ENCODE data around the gene CLSTN1. TPM values are rescaled to one million over a fixed set of nuclear protein-coding genes. Genes with fewer than 3 reads are reported as not detected.

The CLSTN1 gene
- total RNA-seq, 1 experiment from 2014 or later, result 106 TPM

DNA sequence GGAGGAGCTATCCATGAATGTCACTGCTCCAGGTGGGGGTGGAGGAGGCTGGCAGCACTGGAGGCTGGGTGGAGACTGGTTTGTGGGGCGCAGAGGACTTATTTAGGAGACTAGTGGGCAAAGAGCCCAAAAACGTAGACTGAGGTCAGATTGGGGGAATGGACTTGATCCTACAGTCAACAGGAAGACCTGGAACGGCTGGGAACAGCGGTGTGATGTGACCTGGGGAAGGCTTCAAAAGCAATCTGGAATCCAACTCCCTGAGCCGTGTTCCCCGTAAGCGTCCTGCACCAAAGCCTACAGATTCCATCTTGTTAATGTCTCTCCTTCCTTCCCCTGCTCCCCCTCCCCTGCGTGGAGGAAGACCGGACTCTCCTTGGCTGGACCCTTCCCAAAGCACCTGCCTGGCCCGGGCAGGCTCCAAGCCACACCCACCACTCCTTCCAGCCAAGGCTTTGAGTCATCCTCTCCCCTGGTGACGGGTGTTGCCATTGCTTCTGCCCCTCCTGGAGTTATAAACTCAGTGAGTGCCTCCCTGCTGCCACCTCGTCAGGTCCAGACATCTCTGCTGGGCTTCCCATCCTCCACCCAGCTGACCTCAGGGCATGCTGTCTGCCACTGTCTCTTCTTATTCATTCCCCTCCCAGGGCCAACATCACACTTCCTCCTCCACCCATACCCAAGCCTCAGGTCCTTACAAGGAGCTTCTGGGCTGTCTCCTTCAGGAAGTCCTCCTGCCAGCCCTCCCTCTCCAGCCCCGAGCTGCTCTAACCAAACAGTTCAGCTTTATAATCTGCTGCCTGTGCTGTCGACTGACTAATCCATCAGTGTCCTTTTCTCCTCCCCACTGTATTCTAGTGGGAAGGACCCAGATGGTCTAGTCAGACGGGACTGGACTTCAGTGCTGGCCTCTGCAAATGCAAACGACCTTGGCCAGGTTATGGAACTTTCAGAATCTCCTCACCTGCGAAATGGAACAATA, 1.6 kb upstream of the CLSTN1 start:
- POLR2A ChIA-PET, result interaction anchor here (0.6 to 2.9 kb wide), 18 partner anchors 8 to 633 kb away, joined by 3 to 47 read pairs (median 4); partner anchors contain the start of genes LZIC and NMNAT1
- BruUV-seq (replicated peaks), result no TSS peak
- CTCF ChIA-PET, result interaction anchor here (0.5 to 2.5 kb wide), 8 partner anchors 12 to 246 kb away, joined by 3 to 18 read pairs (median 5); no protein-coding TSS in a partner anchor
- Mint-ChIP-seq H3K36me3 (ENCODE audit: insufficient read depth, unreplicated experiment) (peaks cover under 1% of the 10 kb centered on the region), H3K27ac (ENCODE audit: low read depth, unreplicated experiment) (peak overlapping the region; percentile 70), H3K4me1 (ENCODE audit: insufficient read depth, unreplicated experiment) (peaks cover 26% of the 10 kb centered on the region), H3K9me3 (ENCODE audit: unreplicated experiment) (no peaks in the 10 kb centered on the region), H3K4me3 (ENCODE audit: unreplicated experiment) (peak overlapping the region; percentile 91), H3K27me3 (ENCODE audit: insufficient read depth, unreplicated experiment) (no peaks in the 10 kb centered on the region)
- TF ChIP-seq CTCF (IDR thresholded peaks at IDR 0.05; ENCODE audit: unreplicated experiment), result no peak
- peak; percentile 96 for DNase-seq (ENCODE audit: unreplicated experiment)
- intact Hi-C loops (cut with micrococcal nuclease), result loop anchor here (1.0 to 5.0 kb wide), 2 partner anchors 41 to 87 kb away; partner anchors contain the start of gene CTNNBIP1

GRCh38 chr1:9824702-9825089, 931 bp upstream of the CLSTN1 start:
- DNase-seq (ENCODE audit: unreplicated experiment), result no peak
- CTCF ChIA-PET, result interaction anchor here (0.5 to 2.5 kb wide), 4 partner anchors 40 to 245 kb away, joined by 3 to 18 read pairs (median 4); no protein-coding TSS in a partner anchor
- no TSS peak for BruUV-seq (replicated peaks)

GRCh38 chr1:9823693-9823942, 147 bp downstream of the CLSTN1 start:
- Mint-ChIP-seq H3K9me3 (ENCODE audit: unreplicated experiment) (no peaks in the 10 kb centered on the region), H3K27ac (ENCODE audit: low read depth, unreplicated experiment) (no peak overlapping the region), H3K4me3 (ENCODE audit: unreplicated experiment) (peak overlapping the region; percentile 91), H3K4me1 (ENCODE audit: insufficient read depth, unreplicated experiment) (peaks cover 31% of the 10 kb centered on the region), H3K27me3 (ENCODE audit: insufficient read depth, unreplicated experiment) (no peaks in the 10 kb centered on the region), H3K36me3 (ENCODE audit: insufficient read depth, unreplicated experiment) (peaks cover 8% of the 10 kb centered on the region)
- CTCF ChIA-PET, result no interaction called here
- DNase-seq (ENCODE audit: unreplicated experiment), result no peak
- TF ChIP-seq CTCF (IDR thresholded peaks at IDR 0.05; ENCODE audit: unreplicated experiment), result no peak
- intact Hi-C loops (cut with micrococcal nuclease), result loop anchor here (2.0 kb wide), 1 partner anchor 43 kb away; no protein-coding TSS in a partner anchor
- no TSS peak for BruUV-seq (replicated peaks)
- POLR2A ChIA-PET, result interaction anchor here (0.9 to 1.0 kb wide), 2 partner anchors 12 to 19 kb away, joined by 5 to 6 read pairs; no protein-coding TSS in a partner anchor

More at GRCh38 chr1:9824702-9825089, 931 bp upstream of the CLSTN1 start:
- H3K27me3 Mint-ChIP-seq (ENCODE audit: insufficient read depth, unreplicated experiment), result no peaks in the 10 kb centered on the region
- intact Hi-C loops (cut with micrococcal nuclease), result loop anchor here (1.0 to 5.0 kb wide), 2 partner anchors 40 to 88 kb away; partner anchors contain the start of gene CTNNBIP1
- peak overlapping the region; percentile 70 for H3K27ac Mint-ChIP-seq (ENCODE audit: low read depth, unreplicated experiment)
- peaks cover 31% of the 10 kb centered on the region for H3K4me1 Mint-ChIP-seq (ENCODE audit: insufficient read depth, unreplicated experiment)
- POLR2A ChIA-PET, result interaction anchor here (0.6 to 2.9 kb wide), 11 partner anchors 10 to 633 kb away, joined by 3 to 47 read pairs (median 4); no protein-coding TSS in a partner anchor
- H3K9me3 Mint-ChIP-seq (ENCODE audit: unreplicated experiment), result no peaks in the 10 kb centered on the region
- peaks cover 7% of the 10 kb centered on the region for H3K36me3 Mint-ChIP-seq (ENCODE audit: insufficient read depth, unreplicated experiment)
- peak overlapping the region; percentile 91 for H3K4me3 Mint-ChIP-seq (ENCODE audit: unreplicated experiment)
- no peak for TF ChIP-seq CTCF (IDR thresholded peaks at IDR 0.05; ENCODE audit: unreplicated experiment)

All from MCF 10A (cell line).